MCF 10A (cell line): ENCODE measurements around the gene MYO1E. TPM values are rescaled to one million over a fixed set of nuclear protein-coding genes. Genes with fewer than 3 reads are reported as not detected.

Source experiments
- BruUV-seq: library from RNA; stranded (reverse); fragments of 400-500 nt; replicated peaks from 2 replicates; lab custom pipeline; 2021; lab: Mats Ljungman, UMichigan
- CTCF ChIA-PET: fragments of 300-600 bp; sonication (Branson Sonifier 250); formaldehyde crosslinking; extraction: SDS; loops from one replicate; lab custom pipeline; 2021; ENCODE audit warnings: antibody characterized with exemption, inconsistent platforms; lab: Yijun Ruan, JAX
- POLR2A ChIA-PET: fragments of 300-600, 350-650 bp; sonication (Branson Sonifier 250); formaldehyde crosslinking; extraction: SDS; loops from one replicate; lab custom pipeline; 2020; ENCODE audit warnings: antibody characterized with exemption, inconsistent platforms; lab: Yijun Ruan, JAX
- DNase-seq: peaks from one replicate; pipeline ENCODE4 v3.0.0-alpha.2; 2018; ENCODE audit not compliant: unreplicated experiment
- H3K27ac Mint-ChIP-seq: one replicate; pipeline ENCODE4 v1.8.0; 2022; ENCODE audit warnings: mild to moderate bottlenecking, low read depth, mixed read lengths; ENCODE audit not compliant: unreplicated experiment
- H3K27me3 Mint-ChIP-seq: one replicate; pipeline ENCODE4 v1.8.0; 2022; ENCODE audit warnings: mixed read lengths; ENCODE audit not compliant: insufficient read depth, unreplicated experiment
- H3K36me3 Mint-ChIP-seq: one replicate; pipeline ENCODE4 v1.8.0; 2022; ENCODE audit warnings: mild to moderate bottlenecking, moderate library complexity, mixed read lengths; ENCODE audit not compliant: insufficient read depth, unreplicated experiment
- H3K4me1 Mint-ChIP-seq: one replicate; pipeline ENCODE4 v1.8.0; 2022; ENCODE audit warnings: mixed read lengths; ENCODE audit not compliant: insufficient read depth, unreplicated experiment
- H3K4me3 Mint-ChIP-seq: one replicate; pipeline ENCODE4 v1.8.0; 2022; ENCODE audit warnings: mild to moderate bottlenecking, moderate library complexity, mixed read lengths; ENCODE audit not compliant: unreplicated experiment
- H3K9me3 Mint-ChIP-seq: one replicate; pipeline ENCODE4 v1.8.0; 2022; ENCODE audit warnings: mixed read lengths; ENCODE audit not compliant: unreplicated experiment
- CTCF ChIP-seq: fragments of 200-600 bp; IDR thresholded peaks from one replicate; pipeline ENCODE4 v1.8.0; 2022; ENCODE audit warnings: antibody characterized with exemption, mild to moderate bottlenecking; ENCODE audit not compliant: unreplicated experiment
- intact Hi-C: fragments of 100-400 bp; cut with micrococcal nuclease; formaldehyde crosslinking; loops from 2 replicates; pipeline ENCODE4 v1.14.1; 2022
- total RNA-seq: library from RNA; stranded (reverse); gene quantifications from 2 replicates; pipeline ENCODE4 v1.2.3, GENCODE V29; 2022

Gene MYO1E
- total RNA-seq, 1 experiment from 2014 or later, result 121 TPM

GRCh38 chr15:59330649-59331048 is 42.0 kb downstream of the MYO1E start:
- intact Hi-C loops, result no loop called here
- DNase-seq, result no peak
- no peak overlapping the region for H3K27ac Mint-ChIP-seq
- no peak for TF ChIP-seq CTCF
- BruUV-seq, result no TSS peak
- peaks cover 15% of the 10 kb centered on the region for H3K4me1 Mint-ChIP-seq
- H3K36me3 Mint-ChIP-seq, result peaks cover 3% of the 10 kb centered on the region
- no peaks in the 10 kb centered on the region for H3K9me3 Mint-ChIP-seq
- no peaks in the 10 kb centered on the region for H3K27me3 Mint-ChIP-seq
- H3K4me3 Mint-ChIP-seq, result no peak overlapping the region
- ChIA-PET POLR2A (interaction anchor here (0.6 kb wide), 1 partner anchor 42 kb away, joined by 3 read pairs; the partner anchor contains the start of gene MYO1E), CTCF (no interaction called here)

GRCh38 chr15:59329570-59330350 is 42.9 kb downstream of the MYO1E start:
- DNase-seq, result no peak
- CTCF ChIA-PET, result interaction anchor here (0.6 kb wide), 1 partner anchor 742 kb away, joined by 4 read pairs; no protein-coding TSS in a partner anchor
- peaks cover 13% of the 10 kb centered on the region for H3K4me1 Mint-ChIP-seq
- no peak for TF ChIP-seq CTCF
- no peak overlapping the region for H3K4me3 Mint-ChIP-seq
- no peak overlapping the region for H3K27ac Mint-ChIP-seq
- BruUV-seq, result no TSS peak
- H3K36me3 Mint-ChIP-seq, result peaks cover 8% of the 10 kb centered on the region
- POLR2A ChIA-PET, result interaction anchor here (1.2 kb wide), 1 partner anchor 9 kb away, joined by 3 read pairs; no protein-coding TSS in a partner anchor
- no peaks in the 10 kb centered on the region for H3K27me3 Mint-ChIP-seq
- intact Hi-C loops, result no loop called here
- no peaks in the 10 kb centered on the region for H3K9me3 Mint-ChIP-seq

GRCh38 chr15:59329091-59329490 is 43.6 kb downstream of the MYO1E start:
- Mint-ChIP-seq H3K4me1 (peaks cover 9% of the 10 kb centered on the region), H3K9me3 (no peaks in the 10 kb centered on the region), H3K27ac (no peak overlapping the region), H3K27me3 (no peaks in the 10 kb centered on the region), H3K4me3 (no peak overlapping the region), H3K36me3 (peaks cover 8% of the 10 kb centered on the region)
- TF ChIP-seq CTCF, result no peak
- no TSS peak for BruUV-seq
- ChIA-PET CTCF (no interaction called here), POLR2A (interaction anchor here (1.2 kb wide), 1 partner anchor 10 kb away, joined by 3 read pairs; no protein-coding TSS in a partner anchor)
- no peak for DNase-seq
- intact Hi-C loops, result no loop called here

GRCh38 chr15:59327942-59328341 is 44.7 kb downstream of the MYO1E start:
- no peaks in the 10 kb centered on the region for H3K9me3 Mint-ChIP-seq
- BruUV-seq, result no TSS peak
- CTCF ChIA-PET, result interaction anchor here (0.5 kb wide), 1 partner anchor 23 kb away, joined by 4 read pairs; no protein-coding TSS in a partner anchor
- intact Hi-C loops, result no loop called here
- H3K36me3 Mint-ChIP-seq, result peaks cover 8% of the 10 kb centered on the region
- H3K27ac Mint-ChIP-seq, result no peak overlapping the region
- no peak overlapping the region for H3K4me3 Mint-ChIP-seq
- no peak for TF ChIP-seq CTCF
- H3K4me1 Mint-ChIP-seq, result no peaks in the 10 kb centered on the region
- POLR2A ChIA-PET, result no interaction called here
- no peak for DNase-seq
- H3K27me3 Mint-ChIP-seq, result no peaks in the 10 kb centered on the region
